Activated T-cell treated with anti-CD3 and anti-CD28 coated beads for 48 hours (primary cell): ENCODE data around the gene SOBP.

Experiments
- DNase-seq: peaks from one replicate; pipeline ENCODE4 v3.0.0-alpha.2; 2020; ENCODE audit warnings: low read depth

Gene SOBP

DNA sequence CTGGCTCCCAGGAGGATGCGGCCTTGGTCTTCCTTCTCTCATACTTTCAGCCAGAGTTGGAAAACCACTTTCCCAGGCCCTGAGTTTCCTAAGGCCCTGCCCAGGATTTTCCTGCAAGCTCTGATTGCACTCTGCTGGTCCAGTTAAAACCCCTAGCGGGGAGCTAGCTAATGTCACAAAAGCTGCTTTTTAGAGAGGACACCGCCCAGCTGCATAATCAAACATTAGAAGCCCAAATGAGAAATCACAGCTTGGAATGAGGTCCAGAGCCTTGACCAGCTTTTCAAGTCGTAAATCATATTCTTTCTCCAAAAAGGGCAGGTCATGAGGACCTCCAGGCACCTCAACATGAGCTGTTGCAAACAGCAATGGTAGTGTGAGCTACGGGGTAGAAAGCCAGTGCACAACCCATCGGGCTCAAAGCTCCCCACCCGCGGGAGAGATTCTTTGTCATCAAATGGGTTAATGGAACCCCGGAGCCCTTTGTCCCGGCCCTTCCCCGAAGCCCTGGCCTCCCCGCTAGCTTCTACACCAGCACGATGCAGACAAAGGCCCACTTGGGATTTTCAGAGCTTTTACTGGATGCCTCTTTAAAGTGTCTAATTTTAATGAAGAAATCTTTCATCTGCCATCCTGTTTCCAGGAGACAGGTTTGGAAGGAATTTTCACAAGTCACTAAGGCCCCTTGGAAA, 200.2 kb downstream of the SOBP start:
- DNase-seq, result no peak

DNA sequence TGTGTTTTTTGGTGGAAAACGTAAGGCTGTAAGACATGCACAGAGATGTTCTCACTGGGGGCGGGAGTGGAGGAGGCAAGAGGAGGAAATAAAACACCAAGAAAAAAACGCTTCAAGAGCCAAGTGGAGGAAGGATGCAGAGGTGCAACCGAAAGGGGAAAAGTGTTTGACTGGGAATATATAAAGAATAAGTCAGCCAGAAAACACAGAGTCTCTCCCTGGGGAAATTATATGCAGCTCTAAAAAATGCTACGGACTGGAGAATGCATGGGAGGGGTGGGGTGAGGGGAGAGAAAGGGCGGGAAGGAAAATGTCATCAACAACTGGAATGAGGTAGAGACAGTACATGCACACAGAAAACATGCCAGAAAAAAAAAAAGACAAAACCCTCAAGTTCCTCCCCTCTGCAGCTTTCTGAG, 200.7 kb downstream of the SOBP start:
- DNase-seq, result no peak

GRCh38 chr6:107691062-107691751, 201.3 kb downstream of the SOBP start:
- DNase-seq, result no peak

DNA sequence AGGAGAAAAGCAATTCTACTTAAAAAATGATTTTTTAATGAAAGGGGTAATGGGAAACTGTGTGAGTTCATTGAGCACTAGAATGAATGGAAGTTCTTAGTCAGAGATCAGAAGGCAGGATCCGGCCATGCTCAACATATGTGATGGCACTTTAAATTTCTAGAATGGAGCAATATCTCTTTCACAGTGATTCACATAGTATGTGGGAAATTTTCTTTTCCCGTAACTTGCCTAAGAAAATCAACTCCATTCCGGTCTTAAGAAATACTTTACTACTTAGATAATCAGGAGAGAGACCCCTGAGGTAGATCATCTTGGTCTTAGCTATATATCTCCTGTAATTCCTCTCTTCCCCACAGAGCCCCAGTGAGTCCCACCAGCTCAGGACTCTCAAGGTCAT, 202.4 kb downstream of the SOBP start:
- no peak for DNase-seq

- DNase-seq, result no peak
These were observed 205.3 kb downstream of the SOBP start for GRCh38 chr6:107695061-107695720.

DNA sequence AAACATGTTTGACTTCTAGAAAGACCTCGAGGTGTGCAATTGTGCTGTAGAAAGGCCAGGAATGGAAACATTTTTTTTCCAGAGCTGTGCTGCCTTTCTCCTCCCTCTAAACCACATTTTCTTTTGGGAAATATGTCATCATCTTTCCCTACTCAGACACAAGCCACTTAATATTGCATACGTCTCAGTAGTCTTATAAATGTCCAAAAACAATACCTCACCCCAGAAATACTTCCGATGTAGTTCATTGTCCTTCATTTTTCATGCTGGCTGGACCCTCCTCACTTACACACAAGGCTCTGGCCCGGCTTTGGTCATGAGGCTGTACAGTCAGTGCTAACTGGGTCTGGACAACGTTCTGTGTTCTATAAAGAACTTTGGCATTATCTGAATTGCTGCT, 207.8 kb downstream of the SOBP start:
- DNase-seq, result no peak

GRCh38 chr6:107698146-107698545, 208.2 kb downstream of the SOBP start:
- no peak for DNase-seq

DNA sequence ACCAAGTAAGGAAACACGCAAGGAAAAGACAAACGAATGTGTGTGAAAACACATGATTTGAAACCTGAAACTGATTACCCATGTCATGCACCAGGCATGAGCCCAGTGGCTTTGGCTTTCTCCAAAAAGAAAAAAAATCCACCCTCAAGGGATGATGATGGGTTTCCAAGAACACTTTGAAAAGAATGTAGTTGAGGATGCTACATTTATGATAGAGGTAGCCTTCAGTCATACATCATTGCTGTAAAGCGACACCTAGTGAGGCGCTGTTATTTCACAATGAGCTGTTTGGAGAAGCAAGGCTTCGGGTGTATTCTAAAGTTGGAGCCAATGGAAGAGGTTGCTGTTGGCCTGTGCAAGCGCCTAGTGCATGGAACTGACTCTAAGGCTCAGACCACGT, 209.3 kb downstream of the SOBP start:
- no peak for DNase-seq

DNA sequence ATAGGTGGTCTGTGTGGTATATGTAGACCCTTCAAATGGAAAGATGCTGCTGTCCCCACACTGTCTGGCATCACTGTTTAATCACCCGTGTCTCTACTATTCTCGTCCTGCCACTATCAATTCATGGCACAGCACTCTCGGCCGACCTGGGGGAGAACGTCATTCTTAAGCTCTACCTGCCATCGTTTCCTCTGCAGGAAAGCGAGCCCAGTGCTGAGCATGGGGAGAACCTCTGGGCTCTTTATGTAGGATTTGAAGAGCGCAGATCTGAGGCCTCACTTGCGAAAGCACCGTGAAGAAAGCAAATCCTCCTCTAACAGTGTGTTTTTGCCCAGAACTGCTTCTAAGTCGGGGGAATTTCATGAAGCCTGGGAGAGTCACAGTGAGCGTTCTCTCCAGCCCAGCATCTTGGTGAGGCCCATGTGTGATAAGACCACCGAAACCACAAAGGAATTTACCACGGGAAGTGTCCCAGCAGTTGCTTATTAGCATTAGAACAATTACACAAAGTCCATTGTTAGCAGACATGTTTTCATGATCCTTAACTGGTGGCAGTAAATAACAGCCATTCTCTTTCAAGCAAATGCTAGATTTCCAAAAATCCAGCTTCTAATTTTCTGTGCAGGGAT, 209.9 kb downstream of the SOBP start:
- DNase-seq, result no peak

DNA sequence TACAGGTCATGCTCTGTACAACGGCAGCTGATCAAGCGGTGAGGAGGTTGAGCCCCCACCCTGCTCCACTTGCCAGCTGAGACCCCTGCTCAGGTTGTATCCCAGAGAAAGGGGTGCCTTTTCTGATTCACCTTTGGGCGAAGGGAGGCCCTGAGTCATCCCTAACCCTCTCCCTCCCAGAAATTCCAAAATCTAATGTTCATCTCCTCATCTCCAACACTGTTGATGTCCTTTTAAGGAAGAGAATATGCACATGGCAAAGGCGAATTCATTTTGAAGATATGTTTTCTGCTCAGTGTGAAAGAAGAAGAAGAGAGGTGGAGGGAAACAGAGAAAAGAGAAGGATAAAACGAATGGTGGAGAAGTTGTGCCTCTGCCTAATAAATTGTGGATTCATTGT, 213.7 kb downstream of the SOBP start:
- DNase-seq, result no peak

DNA sequence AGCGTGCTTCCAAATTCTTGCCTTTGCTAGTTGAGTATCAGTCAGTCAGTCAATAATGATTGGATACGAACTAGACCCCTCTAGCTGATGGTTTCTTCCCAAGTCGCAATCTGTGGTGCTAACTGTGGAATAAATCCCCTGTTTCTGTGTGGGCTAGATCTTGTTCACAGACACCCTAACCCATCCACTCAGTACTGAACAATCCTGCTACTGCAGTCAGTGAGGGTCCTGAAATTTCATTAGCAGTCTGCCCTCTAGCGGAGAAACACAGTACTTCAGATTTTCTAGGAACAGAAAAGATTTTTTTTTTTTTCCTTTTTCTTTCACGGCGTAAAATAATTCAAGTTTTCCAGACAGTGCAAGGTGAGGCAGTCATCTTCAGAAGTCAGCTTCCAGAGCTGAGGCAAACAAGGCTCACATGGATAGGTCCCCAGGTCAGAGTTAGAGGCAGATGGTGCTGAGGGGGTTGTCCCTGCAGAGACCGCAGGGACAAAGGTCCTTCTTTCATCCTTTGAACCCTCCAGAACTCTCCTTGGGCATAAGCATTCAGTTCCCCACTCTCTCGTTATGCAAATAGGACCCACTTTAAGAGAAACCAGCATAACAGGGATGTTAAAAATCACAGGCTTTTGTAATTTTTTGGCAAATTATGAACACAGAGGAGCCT, 214.6 kb downstream of the SOBP start:
- no peak for DNase-seq

- no peak for DNase-seq
These were observed 216.7 kb downstream of the SOBP start for GRCh38 chr6:107706516-107707115.

GRCh38 chr6:107707346-107708275, 217.7 kb downstream of the SOBP start:
- DNase-seq, result no peak

- DNase-seq, result no peak
These were observed 218.5 kb downstream of the SOBP start for GRCh38 chr6:107708435-107708834.

DNA sequence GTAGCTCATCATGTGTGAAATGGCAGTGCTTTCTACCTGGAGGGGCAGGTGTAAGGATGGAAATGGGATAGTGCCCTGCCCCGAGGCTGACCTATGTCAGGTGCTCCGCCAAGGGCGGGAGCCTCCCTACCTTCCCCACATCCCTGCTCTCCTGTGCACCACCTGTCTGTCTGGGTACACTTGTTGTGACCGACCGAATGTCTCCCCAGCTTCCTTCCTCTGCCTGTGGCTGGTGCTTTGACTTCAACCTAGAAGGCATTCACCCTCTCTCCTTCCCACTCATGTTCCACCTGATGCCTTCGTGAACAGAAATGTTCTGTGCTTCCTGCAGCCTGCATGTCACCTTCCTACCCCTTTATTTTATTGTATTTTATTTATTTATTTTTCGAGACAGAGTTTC, 219.4 kb downstream of the SOBP start:
- no peak for DNase-seq
